OCI-LY3 (cell line): Measurements from ENCODE around the gene GUCY1A2.

Source experiments
- EZH2phosphoT487 ChIP-seq: fragments of 200-600 bp; shearing (Covaris generic); IDR thresholded peaks from 2 replicates; pipeline ENCODE4 v1.6.1; 2018; ENCODE audit warnings: antibody characterized with exemption, mixed run types, low read depth
- TF ChIP-seq, protein P1 (sequence below): fragments of 200-600, 300-600 bp; sonication (generic); IDR thresholded peaks from 2 replicates; pipeline ENCODE4 v1.5.1; 2014; ENCODE audit warnings: antibody characterized with exemption, low read length, low read depth

DNA sequence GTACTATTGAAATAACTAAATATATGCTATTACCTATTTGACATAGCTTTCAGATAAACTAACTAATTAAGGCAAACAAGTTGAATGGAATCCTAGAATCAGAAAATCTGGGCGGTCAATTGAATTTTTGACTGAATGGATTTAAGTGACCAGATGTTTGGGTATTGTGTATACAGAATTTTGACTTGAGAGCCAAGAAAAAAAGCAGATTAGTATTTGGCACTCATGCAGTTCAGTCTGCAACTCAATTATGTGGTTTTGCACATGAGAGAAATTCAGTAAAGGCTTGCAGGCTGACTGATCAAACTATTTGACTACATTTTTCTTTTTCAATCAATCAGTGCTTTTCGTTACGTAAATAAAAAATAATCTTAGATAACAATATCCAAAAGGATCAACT is 254.8 kb downstream of the GUCY1A2 start:
- TF ChIP-seq, protein P1, sequence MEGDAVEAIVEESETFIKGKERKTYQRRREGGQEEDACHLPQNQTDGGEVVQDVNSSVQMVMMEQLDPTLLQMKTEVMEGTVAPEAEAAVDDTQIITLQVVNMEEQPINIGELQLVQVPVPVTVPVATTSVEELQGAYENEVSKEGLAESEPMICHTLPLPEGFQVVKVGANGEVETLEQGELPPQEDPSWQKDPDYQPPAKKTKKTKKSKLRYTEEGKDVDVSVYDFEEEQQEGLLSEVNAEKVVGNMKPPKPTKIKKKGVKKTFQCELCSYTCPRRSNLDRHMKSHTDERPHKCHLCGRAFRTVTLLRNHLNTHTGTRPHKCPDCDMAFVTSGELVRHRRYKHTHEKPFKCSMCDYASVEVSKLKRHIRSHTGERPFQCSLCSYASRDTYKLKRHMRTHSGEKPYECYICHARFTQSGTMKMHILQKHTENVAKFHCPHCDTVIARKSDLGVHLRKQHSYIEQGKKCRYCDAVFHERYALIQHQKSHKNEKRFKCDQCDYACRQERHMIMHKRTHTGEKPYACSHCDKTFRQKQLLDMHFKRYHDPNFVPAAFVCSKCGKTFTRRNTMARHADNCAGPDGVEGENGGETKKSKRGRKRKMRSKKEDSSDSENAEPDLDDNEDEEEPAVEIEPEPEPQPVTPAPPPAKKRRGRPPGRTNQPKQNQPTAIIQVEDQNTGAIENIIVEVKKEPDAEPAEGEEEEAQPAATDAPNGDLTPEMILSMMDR, result no peak
- no peak for TF ChIP-seq EZH2phosphoT487
